HUES6 (cell line): ENCODE measurements around the gene ITPRIP.

Experiments
- H3K27ac ChIP-seq: 2 replicates; pipeline ENCODE4 v1.7.0; 2013; ENCODE audit warnings: low read depth, mild to moderate bottlenecking, low read length, inconsistent platforms
- H3K27me3 ChIP-seq: 2 replicates; pipeline ENCODE4 v1.6.1; 2013; ENCODE audit warnings: low read length; ENCODE audit not compliant: control insufficient read depth, insufficient read depth
- H3K36me3 ChIP-seq: 2 replicates; pipeline ENCODE4 v1.6.1; 2013; ENCODE audit warnings: low read length; ENCODE audit not compliant: control insufficient read depth, insufficient read depth
- H3K4me1 ChIP-seq: 2 replicates; pipeline ENCODE4 v1.6.1; 2013; ENCODE audit warnings: low read length; ENCODE audit not compliant: control insufficient read depth, insufficient read depth
- H3K4me3 ChIP-seq: 2 replicates; pipeline ENCODE4 v1.5.1; 2013; ENCODE audit warnings: low read depth, low read length
- H3K9ac ChIP-seq: one replicate; pipeline ENCODE4 v1.6.1; 2013; ENCODE audit warnings: mild to moderate bottlenecking, low read length
- H3K9me3 ChIP-seq: 2 replicates; pipeline ENCODE4 v1.6.1; 2013; ENCODE audit warnings: low read depth, low read length; ENCODE audit not compliant: control insufficient read depth, insufficient read depth

Gene ITPRIP

GRCh38 chr10:104324221-104324686 lies 14.0 kb downstream of the ITPRIP start:
- H3K9ac ChIP-seq = no peak overlapping the region
- no peak overlapping the region for H3K27ac ChIP-seq
- peaks cover 71% of the 10 kb centered on the region for H3K4me1 ChIP-seq
- no peaks in the 10 kb centered on the region for H3K27me3 ChIP-seq
- no peaks in the 10 kb centered on the region for H3K9me3 ChIP-seq
- H3K36me3 ChIP-seq = 0 out of 2 replicates have a peak, but pooled peaks cover 2% of the 10 kb centered on the region
- H3K4me3 ChIP-seq = no peak overlapping the region

GRCh38 chr10:104323760-104324201 lies 14.5 kb downstream of the ITPRIP start:
- H3K9me3 ChIP-seq = no peaks in the 10 kb centered on the region
- peaks cover 70% of the 10 kb centered on the region for H3K4me1 ChIP-seq
- H3K9ac ChIP-seq = no peak overlapping the region
- H3K4me3 ChIP-seq = no peak overlapping the region
- no peaks in the 10 kb centered on the region for H3K27me3 ChIP-seq
- 0 out of 2 replicates have a peak, but pooled peaks cover 2% of the 10 kb centered on the region for H3K36me3 ChIP-seq
- H3K27ac ChIP-seq = no peak overlapping the region

- H3K4me3 ChIP-seq = no peak overlapping the region
- no peak overlapping the region for H3K9ac ChIP-seq
- no peaks in the 10 kb centered on the region for H3K9me3 ChIP-seq
- H3K27ac ChIP-seq = no peak overlapping the region
- no peaks in the 10 kb centered on the region for H3K27me3 ChIP-seq
- peaks cover 66% of the 10 kb centered on the region for H3K4me1 ChIP-seq
- H3K36me3 ChIP-seq = 0 out of 2 replicates have a peak, but pooled peaks cover 2% of the 10 kb centered on the region
Measured at GRCh38 chr10:104323085-104323484, 15.2 kb downstream of the ITPRIP start.

GRCh38 chr10:104322416-104322782 lies 15.9 kb downstream of the ITPRIP start:
- Histone ChIP-seq H3K27me3 (no peaks in the 10 kb centered on the region), H3K9me3 (no peaks in the 10 kb centered on the region), H3K27ac (no peak overlapping the region), H3K4me3 (no peak overlapping the region), H3K4me1 (peaks cover 66% of the 10 kb centered on the region), H3K36me3 (0 out of 2 replicates have a peak, but pooled peaks cover 2% of the 10 kb centered on the region), H3K9ac (no peak overlapping the region)

- Histone ChIP-seq H3K4me3 (no peak overlapping the region), H3K27me3 (no peaks in the 10 kb centered on the region), H3K4me1 (peaks cover 66% of the 10 kb centered on the region), H3K9ac (no peak overlapping the region), H3K9me3 (no peaks in the 10 kb centered on the region), H3K36me3 (0 out of 2 replicates have a peak, but pooled peaks cover 2% of the 10 kb centered on the region), H3K27ac (no peak overlapping the region)
Measured at GRCh38 chr10:104321725-104322415, 16.4 kb downstream of the ITPRIP start.

GRCh38 chr10:104321226-104321625 lies 17.0 kb downstream of the ITPRIP start:
- peaks cover 66% of the 10 kb centered on the region for H3K4me1 ChIP-seq

GRCh38 chr10:104318810-104319741 lies 19.2 kb downstream of the ITPRIP start:
- Histone ChIP-seq H3K4me1 (peaks cover 60% of the 10 kb centered on the region), H3K9me3 (no peaks in the 10 kb centered on the region), H3K27me3 (no peaks in the 10 kb centered on the region), H3K9ac (no peak overlapping the region), H3K4me3 (no peak overlapping the region), H3K36me3 (peaks cover 24% of the 10 kb centered on the region), H3K27ac (no peak overlapping the region; the same call in 1 of the 2 replicates)

More at GRCh38 chr10:104321226-104321625, 17.0 kb downstream of the ITPRIP start:
- Histone ChIP-seq H3K9ac (no peak overlapping the region), H3K9me3 (no peaks in the 10 kb centered on the region), H3K4me3 (no peak overlapping the region), H3K27me3 (no peaks in the 10 kb centered on the region), H3K36me3 (0 out of 2 replicates have a peak, but pooled peaks cover 4% of the 10 kb centered on the region), H3K27ac (no peak overlapping the region)

- Histone ChIP-seq H3K36me3 (peaks cover 32% of the 10 kb centered on the region), H3K27ac (no peak overlapping the region), H3K4me3 (no peak overlapping the region), H3K27me3 (no peaks in the 10 kb centered on the region), H3K4me1 (peaks cover 52% of the 10 kb centered on the region), H3K9ac (no peak overlapping the region), H3K9me3 (no peaks in the 10 kb centered on the region)
Measured at GRCh38 chr10:104318326-104318725, 19.9 kb downstream of the ITPRIP start.

GRCh38 chr10:104317726-104318299 lies 20.5 kb downstream of the ITPRIP start:
- Histone ChIP-seq H3K9ac (no peak overlapping the region), H3K4me3 (no peak overlapping the region), H3K9me3 (no peaks in the 10 kb centered on the region), H3K27me3 (no peaks in the 10 kb centered on the region), H3K4me1 (peaks cover 47% of the 10 kb centered on the region), H3K27ac (no peak overlapping the region), H3K36me3 (peaks cover 37% of the 10 kb centered on the region)

GRCh38 chr10:104317269-104317710 lies 21.0 kb downstream of the ITPRIP start:
- Histone ChIP-seq H3K4me1 (peaks cover 42% of the 10 kb centered on the region), H3K9ac (no peak overlapping the region), H3K36me3 (peaks cover 37% of the 10 kb centered on the region), H3K4me3 (no peak overlapping the region), H3K27ac (no peak overlapping the region), H3K9me3 (no peaks in the 10 kb centered on the region), H3K27me3 (no peaks in the 10 kb centered on the region)
